NCI-H226 (cell line): Measurements from ENCODE around the gene PTPN20.

Experiments
- DNase-seq: peaks from one replicate; pipeline ENCODE4 v3.0.0-alpha.2; 2015

Gene PTPN20

DNA sequence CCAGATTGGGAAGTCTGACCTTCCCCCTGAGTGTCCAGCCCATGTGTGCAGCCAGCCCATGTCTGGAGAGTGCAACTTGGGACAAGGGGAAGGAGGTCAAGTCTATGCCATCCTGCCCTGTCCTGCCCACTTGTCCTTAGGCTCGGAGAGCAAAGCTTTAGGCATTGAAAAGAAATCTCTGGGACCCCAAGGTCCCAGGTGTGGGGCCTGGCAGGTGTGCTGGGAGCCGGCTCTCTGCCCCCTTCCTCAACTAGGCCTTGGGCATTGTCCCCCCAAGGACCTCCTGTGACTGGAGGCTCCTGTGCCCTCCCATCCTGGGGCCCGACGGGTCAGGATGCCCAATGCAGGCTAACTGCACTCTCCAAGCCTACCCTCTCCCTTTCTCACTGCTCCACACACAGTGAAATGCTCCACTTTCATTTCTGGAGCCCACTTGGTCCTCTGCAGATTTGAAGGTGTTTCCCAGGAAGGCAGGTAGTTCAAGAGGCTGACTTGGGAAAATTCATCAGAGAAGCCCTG lies 124.7 kb downstream of the PTPN20 start:
- DNase-seq = no peak

DNA sequence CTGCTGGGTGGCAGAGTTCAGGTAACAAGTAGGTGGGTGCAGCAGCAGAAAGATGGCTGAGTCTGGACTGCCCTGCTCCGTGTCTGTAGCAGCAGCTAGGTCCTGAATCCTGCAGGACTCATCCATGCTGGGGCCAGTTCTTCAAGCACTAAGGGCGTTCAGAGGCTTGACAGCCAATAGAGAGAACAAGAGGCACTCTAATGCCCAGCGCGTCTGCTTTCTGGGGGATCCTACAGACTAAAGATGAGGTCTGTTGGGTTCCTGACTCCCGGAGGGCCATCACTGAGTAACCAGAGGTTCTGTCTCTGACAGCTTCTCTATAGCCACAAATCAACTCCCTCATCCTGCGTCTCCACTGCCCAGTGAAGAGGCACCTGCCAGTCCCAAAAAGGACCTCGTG lies 125.5 kb downstream of the PTPN20 start:
- no peak for DNase-seq

DNA sequence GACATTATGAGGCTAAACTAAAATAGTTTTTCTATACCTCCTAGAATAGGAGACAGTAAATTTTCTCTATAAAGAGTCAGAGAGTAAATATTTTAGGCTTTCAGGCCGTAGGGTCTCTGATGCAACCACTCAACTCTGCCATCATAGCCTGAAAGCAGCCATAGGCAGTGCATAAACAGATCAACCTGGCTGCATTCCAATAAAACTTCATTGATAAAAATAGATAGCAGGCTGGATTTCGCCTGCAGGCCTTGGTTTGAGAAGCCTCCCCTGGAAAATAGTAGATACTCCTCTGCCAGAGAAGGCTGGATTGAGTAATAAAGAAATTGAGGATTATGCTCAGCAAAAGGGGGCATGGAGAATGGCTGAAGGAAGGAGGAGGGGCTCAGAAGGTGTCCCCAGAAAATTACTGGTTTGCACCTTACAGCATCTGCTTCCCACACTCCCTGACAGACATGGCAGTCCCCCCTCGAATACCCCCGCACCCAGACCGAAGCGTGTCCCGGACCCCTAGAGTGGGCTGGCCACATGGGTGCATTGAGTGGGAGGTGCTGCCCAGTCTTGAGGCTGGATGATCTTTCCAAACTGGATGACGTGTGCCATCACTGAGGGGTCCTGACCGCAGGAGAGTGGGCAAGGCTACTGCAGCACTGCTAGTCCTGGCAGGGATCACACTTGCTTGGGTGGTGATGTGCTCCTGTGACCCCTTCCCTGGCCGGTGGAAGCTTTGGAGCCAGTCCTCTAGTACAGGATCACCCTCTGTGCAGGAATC lies 126.6 kb downstream of the PTPN20 start:
- no peak for DNase-seq

DNA sequence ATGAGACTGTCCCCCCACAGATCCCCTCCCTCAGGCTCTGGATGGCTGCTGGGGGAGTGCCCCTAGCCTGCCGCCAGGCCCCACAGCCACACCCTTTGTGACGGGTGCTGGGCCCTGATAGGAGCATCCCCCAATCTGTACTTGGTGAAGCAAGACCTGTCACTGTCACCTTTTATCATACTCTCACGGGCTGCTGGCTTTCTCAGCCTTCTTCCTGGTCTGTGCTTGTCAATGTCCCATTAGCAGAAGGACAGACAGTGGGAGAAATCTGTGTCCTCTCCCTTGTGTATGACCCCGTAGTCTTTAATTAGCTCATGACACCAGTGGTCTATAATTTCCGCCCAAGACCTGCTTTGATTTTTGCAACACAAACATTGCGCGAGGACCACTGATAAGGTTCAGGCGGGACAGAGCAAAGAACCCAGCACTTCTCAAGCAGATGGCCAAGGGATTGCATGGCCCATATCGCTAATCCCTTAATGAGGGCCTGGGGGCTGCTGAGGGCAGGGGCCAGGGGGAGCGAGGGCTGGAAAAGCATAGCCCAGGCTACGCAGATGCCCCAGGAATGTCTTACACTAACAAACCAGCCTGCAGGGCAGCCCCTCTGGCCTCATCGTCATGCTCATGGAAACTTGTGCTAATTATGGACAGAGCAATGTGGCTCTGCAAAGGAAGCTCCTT lies 127.8 kb downstream of the PTPN20 start:
- DNase-seq = no peak

DNA sequence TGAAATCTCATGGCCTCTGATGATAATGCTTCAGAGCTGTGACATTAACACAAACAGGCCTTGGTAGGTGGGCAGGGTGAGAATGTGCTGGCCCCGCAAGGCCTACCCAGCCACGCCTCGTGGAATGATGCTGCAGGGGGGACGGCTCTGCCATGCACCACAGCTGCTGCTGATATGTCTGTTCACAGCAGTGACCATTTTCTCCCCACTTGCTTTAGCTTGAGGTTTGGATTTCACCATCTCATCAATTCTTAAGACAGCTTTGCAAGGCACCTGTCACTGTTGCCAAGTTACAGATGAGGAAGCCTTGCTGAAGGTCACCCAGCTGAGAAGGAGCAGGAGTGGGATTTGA lies 128.3 kb downstream of the PTPN20 start:
- DNase-seq = no peak

DNA sequence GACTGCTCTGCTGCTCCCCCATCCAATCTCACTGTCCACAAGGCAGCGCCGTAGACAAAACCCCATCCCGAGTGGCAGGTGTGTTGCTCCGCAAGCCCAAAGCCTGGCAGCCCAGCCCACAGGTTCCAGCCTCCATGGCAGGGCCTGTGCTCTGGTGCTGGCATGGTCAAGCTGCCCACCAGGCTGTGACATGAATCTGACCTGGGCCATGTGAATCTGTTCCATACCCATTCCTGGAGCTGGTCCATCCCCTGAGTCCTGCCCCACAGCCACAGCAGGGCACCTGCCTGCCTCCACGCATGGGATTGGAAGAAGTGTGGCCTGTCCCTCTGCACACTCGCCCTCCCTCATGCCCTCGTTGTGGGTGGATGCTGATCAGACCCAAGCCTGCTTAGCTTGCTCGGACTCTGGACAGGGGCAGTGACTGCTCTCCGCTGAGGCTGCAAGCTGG lies 128.8 kb downstream of the PTPN20 start:
- no peak for DNase-seq

DNA sequence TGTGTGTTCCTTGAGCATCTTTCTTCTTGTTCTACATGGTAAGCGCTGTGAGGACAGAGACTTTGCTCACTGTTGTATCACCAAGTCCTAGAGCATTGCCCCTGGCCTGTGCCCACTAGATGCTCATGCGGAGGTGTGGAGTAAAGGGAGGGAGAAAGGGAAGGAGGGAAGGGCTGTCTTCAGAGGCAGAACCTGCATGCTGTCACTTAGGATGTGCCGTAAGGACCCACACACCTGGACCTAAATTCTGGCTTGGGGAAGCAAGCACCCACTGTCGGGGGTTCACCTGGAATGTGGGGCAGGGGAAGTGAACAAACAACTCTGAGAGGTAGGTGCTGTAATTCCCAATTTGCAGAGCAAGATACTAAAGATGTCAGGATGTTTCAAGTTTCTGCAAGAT lies 129.5 kb downstream of the PTPN20 start:
- DNase-seq = no peak

DNA sequence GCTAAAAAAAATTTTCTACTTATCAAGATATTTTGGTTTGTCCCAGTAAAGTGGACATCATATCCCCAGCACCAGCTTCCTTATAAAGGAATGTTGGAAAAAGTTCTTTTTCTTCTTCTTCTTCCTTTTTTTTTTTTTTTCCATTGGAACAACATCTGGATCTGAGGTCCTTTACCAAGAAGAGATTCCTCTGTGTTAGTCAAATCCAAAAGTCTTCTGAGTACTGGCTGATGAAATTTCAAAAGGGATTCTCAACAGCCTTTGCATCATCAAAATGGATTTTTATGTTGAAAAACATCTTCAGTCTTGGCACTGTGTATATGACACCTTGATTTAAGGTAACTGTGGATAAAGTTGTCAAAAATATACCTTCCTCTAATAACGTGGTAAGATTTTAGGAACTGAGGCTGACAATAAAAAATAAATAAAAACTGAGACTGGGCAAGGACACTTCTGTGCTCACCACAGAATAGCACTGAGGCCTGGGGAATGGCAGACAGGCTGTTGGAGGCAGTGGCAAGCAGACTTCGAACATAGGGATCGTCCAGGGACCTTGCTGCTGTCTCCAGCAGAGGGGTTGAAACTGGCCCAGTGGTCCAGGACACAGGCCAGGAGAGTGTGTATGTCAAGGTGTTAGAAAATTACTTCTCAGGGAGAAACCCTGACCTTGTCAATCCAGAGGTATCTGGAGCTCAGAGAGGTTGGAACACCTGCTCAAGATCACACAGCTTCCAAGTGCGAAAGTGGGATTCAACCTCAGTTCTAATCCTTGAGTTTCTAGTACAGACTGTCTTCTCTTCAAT lies 130.4 kb downstream of the PTPN20 start:
- DNase-seq = no peak

DNA sequence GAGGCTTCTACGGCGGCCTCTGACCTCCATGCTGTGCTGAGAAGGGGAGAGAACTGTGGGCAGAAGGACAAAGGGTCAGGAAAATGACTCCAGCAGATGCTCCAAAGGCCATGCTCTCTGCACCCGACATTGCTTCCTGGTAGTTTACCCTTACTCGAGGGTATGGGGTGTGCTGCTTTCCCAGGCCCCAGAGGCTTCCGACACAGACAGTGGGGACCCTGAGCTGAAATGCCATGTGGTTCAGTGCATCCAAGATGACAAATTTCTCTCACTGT lies 130.9 kb downstream of the PTPN20 start:
- DNase-seq = no peak

DNA sequence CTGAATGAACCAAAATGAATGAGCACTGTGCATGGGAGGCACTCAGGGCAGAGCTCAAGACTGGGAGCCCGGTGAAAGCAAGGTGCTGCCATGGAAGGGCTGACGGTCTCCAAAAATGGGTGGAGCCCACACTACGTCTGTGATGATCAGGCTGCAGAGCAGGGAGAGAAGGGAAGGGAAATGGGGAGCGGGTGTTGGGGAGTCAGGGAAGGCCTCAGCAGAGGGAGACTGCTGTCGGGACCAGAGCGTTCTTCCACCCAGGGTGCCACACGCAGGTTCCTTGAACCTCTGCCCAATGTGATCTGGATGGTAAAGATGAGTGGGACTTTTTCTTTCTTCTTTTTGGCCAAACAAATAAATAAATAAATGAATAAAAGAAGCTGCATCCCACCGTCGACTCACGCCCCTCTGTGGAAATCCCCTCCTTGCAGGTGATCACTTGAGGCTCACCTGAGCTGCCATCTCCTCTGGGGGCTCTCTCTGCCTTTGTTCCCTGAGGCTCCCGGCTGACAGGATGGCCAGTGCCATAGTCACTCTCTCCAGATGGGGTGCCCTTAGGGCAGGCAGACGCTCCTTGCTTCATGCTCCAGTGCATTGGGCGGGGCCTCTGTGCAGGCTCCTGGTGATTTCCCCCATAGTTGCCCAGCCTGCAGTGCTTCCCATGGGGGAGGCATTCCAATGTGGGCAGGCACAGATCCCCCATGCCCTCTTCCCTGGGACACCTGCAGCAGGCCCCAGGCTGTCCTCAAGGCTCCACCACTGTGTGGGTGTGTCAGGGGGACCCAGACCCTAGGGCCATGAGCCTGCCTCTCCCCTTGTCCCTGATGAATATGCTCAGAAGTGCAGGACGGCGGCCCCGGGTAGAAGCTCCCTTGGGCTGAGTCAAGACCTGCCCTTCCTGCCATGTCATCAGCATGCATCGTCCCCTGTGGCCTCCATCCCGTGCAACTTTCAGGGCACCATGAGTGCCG lies 131.8 kb downstream of the PTPN20 start:
- no peak for DNase-seq

DNA sequence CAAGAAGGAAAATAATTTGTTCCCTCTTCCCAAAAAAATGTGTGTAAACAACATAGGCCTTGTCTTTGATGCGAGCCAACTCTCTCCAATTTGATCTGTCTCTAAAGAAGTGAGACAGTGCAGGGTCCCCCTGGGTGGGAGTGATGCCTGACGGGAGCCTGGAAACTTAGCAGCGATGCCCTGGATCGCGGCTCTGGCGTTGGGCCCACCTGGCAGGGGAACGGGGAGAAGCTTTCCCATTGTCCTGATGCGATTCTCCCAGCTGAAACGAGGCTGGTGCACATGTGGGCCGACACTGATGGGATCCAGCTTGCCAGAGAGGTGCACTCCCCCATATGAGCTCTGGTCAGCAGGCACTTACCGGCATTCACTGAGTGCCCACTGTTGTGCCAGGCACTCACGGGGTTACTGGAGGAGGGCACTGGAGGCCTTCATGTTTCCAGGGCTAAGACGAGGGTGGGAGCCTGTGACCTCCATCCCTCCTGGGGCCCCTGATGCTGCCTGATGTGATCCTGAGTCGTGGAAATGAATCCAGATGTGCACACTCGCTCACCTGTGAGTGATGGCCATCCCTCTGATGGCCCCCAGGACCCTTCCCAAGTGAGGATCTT lies 132.8 kb downstream of the PTPN20 start:
- DNase-seq = no peak

DNA sequence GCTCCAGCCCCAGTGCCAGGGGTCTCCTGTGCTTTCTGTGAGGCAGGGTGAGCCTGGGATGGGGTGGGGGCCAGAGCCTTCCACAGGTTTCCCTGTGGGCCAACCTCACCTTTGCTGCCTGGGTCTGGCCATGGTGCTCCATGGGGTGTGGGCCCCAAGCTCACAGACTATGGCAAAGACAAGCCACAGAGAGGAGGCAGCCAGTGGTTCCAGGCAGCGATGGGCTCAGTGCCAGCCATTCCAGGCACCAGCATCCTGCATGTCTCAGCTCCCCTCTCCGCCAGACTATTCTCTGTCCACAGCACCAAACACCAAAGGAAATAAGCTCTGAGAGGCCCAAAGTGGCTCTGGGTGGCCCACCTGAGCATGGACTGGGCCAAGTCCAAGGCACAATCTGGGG lies 133.5 kb downstream of the PTPN20 start:
- DNase-seq = no peak

DNA sequence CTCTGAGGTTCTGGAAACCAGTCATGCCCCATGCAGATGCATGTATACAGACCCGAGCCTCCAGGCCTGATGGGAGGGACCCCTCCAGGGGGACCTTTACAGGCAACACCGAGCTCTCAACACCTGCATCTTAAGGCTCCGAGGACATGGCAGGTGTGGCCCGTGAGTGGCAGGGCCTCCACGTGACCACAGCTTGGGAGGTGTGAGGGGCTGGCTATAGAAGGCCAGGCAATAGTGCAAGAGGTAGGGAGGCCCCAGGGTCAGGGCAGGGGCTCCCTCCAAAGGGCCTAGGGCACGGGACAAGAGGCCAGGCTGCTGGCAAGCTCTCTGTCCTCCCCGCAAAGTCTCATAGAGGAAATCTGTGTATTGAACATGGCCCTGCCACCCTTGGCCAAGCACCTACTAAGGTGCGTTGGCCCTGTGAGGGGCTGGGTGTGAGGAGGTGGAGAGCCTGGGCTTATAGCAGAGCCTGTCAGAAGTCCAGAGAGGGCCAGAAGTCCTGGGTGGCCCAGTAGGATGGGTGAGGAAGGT lies 134.2 kb downstream of the PTPN20 start:
- DNase-seq = no peak

DNA sequence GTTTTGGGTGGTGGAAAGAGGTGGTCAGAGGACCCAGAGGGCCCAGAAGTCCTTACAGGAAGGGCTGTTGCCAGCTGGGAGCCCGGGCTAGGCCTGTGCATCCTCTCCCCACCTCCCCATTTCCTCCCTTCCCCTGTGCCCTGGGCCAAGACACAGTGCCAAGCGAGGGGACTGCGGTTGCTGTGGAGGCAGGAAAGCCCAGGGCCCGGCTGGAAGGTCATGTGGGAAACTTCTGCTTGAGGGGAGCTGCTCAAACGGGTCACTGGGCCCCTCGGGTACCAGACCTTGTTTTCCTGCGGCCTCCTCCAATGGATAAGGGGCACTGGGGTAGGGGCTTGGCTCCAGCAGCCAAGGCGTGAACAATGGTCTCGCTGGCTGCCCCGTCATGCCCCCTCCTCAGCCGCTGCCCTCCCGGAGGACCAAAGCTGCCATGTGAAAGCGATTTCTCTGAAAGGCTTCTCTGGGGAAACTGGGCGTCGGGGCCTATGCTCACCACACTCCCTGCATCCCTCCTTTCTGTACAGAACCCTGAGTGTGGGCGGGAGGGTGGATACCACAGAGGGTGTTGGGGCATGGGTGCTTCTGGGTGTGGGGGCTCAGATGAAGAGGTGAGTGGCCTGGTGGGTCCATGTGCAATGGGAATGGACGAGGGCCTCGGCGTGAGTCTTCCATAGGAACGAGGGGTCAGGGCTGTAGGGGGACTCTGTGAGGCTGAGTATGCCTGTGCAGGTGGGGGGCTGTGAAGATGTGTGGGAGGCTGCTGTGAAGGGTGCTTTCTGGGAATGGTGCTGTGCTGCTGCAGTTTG lies 135.3 kb downstream of the PTPN20 start:
- DNase-seq = no peak

DNA sequence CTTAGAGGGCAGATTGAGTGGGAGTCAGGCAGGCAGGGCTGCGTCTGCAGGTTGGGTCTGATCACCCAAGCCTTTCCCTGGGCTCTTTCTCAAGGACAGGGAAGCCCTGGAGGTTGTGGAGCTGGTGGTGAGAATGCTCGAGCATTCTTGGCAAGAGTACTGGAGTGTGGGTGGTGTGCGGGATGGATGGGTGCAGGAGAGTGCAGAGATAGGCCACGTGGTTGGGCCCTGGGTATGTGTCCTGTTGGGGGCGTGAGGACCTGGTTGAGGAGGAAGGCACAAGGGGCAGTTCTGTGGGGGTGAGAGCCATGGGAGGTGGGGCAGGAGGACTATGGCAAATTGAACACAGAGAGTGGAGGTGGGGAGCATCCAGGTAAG lies 135.9 kb downstream of the PTPN20 start:
- no peak for DNase-seq

DNA sequence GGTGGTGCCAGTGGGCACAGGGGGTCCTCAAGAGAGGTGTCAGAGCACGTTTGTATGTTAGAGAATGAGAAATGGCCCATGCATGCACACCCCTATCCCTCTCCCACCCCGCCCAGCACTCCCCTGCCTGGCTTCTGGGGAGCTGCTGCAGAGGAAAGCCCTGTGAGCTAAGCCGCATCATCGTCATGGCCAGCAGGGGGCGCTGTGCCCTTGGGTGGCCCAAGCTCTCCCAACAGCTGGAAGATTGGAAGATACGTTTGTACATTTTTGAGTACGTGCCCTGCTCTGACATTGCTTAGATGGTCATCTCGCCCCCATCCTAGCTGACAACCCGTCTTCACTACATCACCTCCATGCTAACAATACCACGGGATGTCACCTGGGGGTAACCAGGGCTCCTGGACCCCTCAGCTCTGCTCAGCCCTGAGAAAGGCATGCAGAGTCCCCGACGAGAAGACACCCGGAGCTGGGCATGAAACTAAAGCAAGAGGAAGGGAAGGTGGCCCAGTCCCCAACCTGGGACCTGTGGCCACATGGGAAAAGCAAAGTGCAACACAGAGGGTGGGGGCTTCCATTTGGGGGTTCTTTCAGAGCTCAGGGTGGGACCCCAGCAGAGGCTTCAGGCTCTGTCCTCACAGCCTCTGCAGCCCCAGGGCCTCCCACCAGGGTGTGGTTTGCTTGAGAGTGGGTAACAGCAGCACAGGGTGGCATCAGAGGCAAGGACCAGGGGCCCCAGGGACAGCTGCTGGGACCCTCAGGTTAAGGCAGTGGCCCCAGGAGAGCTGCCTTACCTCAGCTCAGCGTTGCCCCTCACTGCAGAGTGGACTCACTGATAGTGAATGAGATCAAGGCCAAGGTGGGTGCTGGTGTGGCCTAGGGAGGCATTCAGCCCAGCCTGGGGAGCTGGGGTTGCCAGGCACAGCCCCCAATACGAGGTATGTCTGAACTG lies 136.6 kb downstream of the PTPN20 start:
- DNase-seq = peak; percentile 39

DNA sequence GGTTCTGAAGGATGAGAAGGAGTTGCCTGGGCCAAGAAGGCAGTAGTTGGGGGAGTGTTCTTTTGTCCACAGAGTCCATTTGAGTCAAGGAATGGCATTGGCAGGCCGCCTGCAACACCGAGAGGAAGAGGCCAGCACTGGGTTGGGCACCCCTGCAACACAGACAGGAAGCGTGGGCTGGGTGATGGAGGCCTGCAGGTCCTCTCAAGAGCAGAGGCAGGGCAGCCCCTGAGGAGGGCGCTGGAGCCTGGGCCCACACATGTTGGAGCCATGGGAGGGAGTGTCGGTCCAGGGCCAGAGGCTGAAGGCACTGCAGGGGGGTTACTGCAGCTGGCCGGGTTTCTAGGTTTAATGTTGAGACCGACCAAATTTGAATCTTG lies 137.3 kb downstream of the PTPN20 start:
- DNase-seq = no peak

DNA sequence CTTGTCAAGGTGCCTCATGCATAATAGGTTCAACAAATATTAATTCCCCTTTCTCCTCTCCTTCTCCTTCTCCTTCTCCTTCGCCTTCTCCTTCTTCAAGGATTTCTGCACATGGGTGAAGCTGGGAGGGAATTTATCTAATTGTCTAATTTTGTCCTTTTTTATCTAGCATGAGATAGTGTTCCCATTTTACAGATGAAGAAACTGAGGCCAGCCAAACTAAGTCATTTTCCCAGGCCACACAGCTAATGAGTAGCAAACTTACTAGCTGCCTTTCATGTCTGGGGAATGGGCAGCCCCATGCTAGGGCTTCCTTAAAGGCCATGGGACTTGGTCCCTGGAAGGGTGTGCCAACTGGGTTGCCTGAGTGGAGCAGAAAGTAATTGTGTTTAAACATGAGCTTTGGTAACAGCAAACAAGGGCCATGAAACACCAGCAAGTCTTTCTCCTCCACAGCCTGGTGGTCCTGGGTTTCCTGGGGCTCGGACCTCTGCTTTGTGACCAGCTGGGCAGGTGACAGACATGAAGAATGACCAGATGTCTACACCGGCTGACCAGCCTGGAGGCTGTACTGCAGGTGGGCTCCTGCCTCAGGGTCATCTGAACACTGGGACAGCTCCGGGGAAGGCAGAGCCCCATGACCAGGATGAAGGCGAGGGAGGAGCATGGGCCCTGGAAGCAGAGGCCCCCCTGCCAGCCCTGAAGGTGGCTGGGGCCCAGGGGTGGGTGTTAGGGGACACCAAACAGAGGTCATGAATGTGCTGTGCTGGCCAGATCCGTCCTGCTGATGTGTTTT lies 138.0 kb downstream of the PTPN20 start:
- DNase-seq = no peak

DNA sequence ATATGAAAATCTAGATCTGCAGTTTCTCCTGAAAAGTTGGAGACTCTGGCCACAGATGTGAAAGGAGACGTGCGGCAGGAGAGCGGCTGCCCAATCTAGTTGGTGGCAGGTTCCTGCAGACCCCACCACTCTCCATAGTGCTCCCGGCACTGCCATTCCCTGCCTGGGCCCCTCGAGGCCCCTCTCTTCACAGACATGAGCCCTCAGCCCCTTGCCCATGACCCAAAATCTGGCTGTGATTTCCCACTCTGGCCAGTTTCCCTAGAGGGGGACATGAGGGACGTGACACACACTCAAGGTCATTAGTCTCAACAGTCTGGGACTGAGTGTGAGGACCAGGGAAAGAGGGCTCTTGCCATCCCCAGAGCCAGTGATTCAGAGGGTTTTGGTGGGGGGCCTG lies 138.7 kb downstream of the PTPN20 start:
- DNase-seq = no peak
